Kidney (tissue), 2 donors: ENCODE measurements around the gene PRDM15. TPM values are rescaled to one million over a fixed set of nuclear protein-coding genes. Genes with fewer than 3 reads are reported as not detected.

Source experiments
- polyA plus RNA-seq: library from polyadenylated mRNA; stranded (reverse); fragments of 350-450 nt; fragmentation: Illumina TruSeq; extraction: RNeasy Lipid Tissue Mini Kit (QIAGEN cat#74804); gene quantifications from one replicate; pipeline ENCODE4 v1.2.3, GENCODE V29; 2014; ENCODE audit warnings: low read depth, low replicate concordance; ENCODE audit not compliant: insufficient read depth
- total RNA-seq: library from RNA; stranded (reverse); fragmentation: NEBNext Ultra II Directional; extraction: Animal tissue kit (Norgen Biotek cat#: 25700); gene quantifications from one replicate; pipeline ENCODE4 v1.2.1, GENCODE V29; 2021
- donor health status: DM: yes; HTN: yes; CAD: no.

Gene PRDM15
- total and polyA plus RNA-seq, 2 donors from 2014 or later, result 1.3 to 8.4 TPM

Other genes with a start within 250 kb of the PRDM15 start
- gene RIPK4, start 112.3 kb downstream of the PRDM15 start, total RNA-seq, result 32.6 TPM
- gene RIPK4, start 112.3 kb downstream of the PRDM15 start, polyA plus RNA-seq, result 11.6 TPM
- gene C2CD2, start 74.7 kb upstream of the PRDM15 start, total RNA-seq, result 25.6 TPM
- gene C2CD2, start 74.7 kb upstream of the PRDM15 start, polyA plus RNA-seq, result 7.6 TPM
- gene ZBTB21, start 131.0 kb upstream of the PRDM15 start, total RNA-seq, result 16.0 TPM
- 2.3 TPM for gene ZBTB21, start 131.0 kb upstream of the PRDM15 start, polyA plus RNA-seq
- not detected for gene UMODL1, start 192.0 kb upstream of the PRDM15 start, total RNA-seq
- 0.39 TPM for gene UMODL1, start 192.0 kb upstream of the PRDM15 start, polyA plus RNA-seq